Jurkat, Clone E6-1 (cell line): ENCODE results near the gene SP110. TPM values are rescaled to one million over a fixed set of nuclear protein-coding genes. Genes with fewer than 3 reads are reported as not detected.
"Not testable (repeated sequence)": the region's sequence is repeated elsewhere in the genome, so short reads cannot be mapped to it uniquely, and the experiment has no call there.

Experiments used
- DNase-seq: peaks from one replicate; pipeline ENCODE4 v3.0.0-alpha.2; 2011; ENCODE audit warnings: low read depth, low spot score
- H3K4me3 ChIP-seq: 2 replicates; pipeline ENCODE4 v1.5.1; 2011; ENCODE audit warnings: mild to moderate bottlenecking, low read length, control low read depth, moderate library complexity
- polyA plus RNA-seq: library from polyadenylated mRNA; unstranded; fragments of >200 nt; gene quantifications from one replicate; pipeline ENCODE4 v1.2.1, GENCODE V29; 2012; ENCODE audit warnings: missing spikeins; ENCODE audit not compliant: insufficient read length, insufficient read depth

Gene SP110
- polyA plus RNA-seq: 36.7 TPM

DNA sequence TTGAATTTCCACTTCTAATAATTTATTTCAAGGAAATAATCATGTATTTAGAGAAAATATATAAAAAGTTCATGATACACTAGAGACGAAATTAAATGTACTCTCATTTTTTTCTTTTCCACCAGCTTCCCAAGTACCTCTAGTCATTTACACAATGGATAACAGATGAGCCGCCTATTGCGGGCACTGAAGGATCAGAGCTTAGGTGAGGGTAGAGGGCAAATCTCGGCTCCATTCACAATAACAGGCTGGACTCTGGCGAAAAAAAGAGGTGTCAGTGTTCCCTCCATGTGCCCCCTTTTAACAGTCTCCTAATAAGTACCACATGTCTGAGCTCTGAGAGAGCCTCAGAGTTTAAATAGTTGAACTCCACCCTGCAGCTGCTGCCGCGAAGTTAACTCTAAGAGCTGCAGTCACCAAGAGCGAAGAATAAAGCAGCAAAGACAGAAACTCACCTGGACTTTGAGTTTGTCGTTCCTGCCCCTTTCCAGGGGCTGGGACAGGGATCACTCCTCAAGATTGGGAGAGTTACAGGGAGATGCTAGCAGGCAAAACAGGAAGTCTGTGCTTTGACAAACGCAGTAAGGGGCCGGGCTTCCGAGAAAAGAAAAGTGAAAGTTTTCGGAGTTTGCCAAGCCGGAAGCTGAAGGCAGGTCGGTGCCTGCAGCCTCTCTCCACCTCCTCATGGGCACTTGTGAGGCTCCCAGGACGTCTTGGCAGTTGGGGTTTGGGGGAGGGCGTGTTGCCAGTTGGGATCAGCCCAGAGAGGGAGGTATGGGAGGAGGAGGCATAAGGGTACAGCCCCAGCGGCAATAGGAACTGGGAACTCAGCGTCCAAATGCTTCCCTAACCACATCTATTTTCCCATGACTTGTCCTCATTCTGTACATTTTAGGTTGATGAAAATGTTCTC, at the start of gene SP110:
SP110 (minus strand) TSS at position 566 of the 913 bp plus-strand sequence. CDS start 3,057 bp downstream, outside the sequence.
- H3K4me3 ChIP-seq: peak within 1 kb of the TSS; percentile 66
- peak; percentile 79 for DNase-seq

DNA sequence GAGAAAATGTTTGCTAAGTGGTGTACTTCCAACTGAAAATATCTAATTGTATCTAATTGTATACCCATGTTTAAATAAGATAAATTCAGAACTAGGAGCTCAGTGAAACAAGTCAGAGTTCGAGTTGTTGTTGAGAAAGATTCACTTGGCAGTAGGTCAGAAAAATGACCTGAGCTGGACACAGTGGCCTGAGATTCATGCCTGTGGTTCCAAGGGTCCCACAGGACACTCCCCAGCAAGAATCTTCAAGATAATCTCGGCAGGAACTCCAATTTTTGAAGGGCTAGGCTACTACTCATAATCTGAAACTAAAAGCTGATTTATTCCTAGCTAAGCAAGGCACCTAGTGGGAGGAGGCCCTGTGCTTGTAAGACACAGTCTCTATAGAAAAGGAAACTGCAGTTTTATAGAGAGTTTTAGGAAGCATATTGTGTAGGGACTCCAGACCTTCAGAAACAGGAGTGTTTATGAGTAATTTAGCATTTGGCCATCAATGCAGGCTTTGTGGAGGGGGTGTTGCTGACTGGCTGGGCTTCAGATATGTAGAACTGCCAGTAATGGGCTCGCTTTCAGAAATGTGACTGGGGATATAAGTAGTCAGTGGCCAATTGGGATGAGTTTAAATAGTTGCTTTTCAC, 48.9 kb upstream of the SP110 start:
- H3K4me3 ChIP-seq: no peak overlapping the region
- DNase-seq: no peak

DNA sequence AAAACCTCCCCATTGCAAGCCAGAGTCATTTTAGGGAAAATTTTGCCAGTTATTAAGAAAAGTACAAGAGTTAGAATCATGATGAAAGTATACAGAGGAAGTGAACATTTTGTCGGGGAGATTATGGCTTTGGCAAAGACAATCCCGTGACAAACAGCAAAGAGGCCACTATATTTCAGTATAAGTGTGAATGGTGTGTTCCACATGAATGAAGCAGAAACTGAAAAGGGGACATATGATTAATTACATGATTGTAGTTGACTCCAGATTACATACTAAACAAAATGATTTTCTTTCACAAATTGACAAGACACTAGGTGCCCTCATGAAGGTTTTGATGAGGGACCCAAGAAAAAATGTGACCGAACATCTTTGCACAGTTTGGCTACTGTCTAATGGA, 47.8 kb upstream of the SP110 start:
- DNase-seq: no peak

DNA sequence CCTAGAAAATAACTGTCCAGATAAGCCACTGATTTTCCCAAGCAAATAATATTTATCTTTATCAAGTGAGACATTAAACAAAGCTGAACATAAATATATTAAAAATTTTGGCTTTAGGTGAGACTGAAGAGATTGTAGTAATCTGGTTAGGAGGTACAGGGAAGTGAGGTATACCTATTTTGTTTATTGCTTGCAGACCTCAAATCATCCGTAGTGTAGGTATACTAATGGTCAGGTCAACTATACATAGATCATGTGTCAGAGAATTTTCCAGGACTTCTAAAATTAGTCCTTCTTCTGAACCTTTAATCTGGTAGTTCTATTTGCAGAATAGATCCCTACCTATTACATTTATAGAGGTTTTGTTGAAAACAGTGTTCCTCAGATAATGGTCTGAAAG, 47.3 kb upstream of the SP110 start:
- H3K4me3 ChIP-seq: no peak overlapping the region

More for the DNA sequence above, 47.8 kb upstream of the SP110 start:
- no peak overlapping the region for H3K4me3 ChIP-seq

DNA sequence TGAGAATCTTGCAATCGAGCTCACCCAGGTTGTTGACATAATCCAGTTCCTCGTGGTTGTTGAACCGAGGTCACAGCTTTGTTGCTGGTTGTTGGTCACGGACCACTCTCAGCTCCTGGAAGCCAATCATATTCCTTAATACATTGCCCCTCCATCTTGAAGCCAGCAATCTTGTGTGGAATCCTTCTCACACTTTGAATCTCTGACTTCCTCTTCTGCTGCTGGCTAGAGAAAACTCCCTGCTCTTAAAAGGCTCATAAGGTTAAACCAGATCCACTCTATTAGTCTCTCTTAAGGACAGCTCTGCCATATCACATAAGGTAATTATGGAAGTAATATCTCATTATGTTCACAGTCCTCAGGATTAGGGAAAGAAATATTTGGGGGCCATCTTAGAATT, 46.9 kb upstream of the SP110 start:
- DNase-seq: no peak
- H3K4me3 ChIP-seq: no peak overlapping the region

More for the DNA sequence above, 47.3 kb upstream of the SP110 start:
- DNase-seq: no peak

DNA sequence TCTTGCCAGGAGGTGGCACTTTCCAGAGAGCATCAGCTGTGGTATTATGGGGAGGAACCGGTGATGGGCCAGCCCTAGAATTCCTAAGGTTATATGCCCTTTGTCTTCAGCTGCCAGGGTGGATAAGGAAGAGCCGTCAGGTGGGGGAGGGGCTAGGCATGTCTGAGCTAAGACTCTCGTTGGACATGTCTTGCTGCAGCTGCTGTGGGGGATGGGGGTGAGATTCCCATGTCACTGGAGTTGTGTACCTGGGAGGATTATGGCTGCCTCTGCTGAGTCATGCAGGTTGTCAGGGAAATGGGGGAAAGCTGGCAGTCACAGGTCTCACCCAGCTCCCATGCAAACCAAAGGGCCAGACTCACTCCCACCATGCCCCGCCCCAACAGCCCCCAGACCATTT, 45.2 kb upstream of the SP110 start:
- not testable (repeated sequence) for H3K4me3 ChIP-seq, DNase-seq

DNA sequence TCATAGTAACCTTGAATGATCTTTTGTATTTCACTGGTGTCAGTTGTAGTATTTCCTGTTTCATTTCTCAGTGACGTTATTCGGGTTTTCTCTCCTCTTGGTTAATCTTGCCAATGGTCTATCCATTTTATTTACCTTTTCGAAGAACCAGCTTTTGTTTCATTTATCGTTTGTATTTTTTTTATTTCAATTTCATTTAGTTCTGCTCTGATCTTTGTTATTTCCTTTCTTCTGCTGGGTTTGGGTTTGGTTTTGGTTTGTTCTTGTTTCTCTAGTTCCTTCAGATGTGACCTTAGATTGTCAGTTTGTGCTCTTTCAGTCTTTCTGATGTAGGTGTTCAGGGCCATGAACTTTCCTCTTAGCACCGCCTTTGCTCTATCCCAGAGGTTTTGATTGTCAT, 42.5 kb upstream of the SP110 start:
- H3K4me3 ChIP-seq: no peak overlapping the region
- DNase-seq: no peak

DNA sequence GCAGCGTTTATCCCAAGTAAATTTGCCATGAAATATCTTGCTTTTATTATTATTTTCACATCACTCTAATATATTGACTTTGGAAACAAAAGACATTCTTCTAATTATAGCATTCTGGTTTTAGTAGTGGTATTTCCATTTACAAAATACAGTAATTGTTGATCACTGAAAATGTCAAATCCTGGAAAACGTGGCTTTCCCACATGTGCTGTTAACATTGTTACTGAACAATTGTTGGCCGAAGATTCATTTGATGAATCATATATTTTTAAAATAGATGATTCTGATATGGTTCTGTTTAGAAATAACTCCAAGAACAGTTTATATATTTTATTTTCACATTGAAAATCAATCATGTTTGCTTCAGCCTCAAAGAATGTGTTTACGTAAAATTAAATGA, 38.7 kb upstream of the SP110 start:
- H3K4me3 ChIP-seq: no peak overlapping the region
- no peak for DNase-seq

DNA sequence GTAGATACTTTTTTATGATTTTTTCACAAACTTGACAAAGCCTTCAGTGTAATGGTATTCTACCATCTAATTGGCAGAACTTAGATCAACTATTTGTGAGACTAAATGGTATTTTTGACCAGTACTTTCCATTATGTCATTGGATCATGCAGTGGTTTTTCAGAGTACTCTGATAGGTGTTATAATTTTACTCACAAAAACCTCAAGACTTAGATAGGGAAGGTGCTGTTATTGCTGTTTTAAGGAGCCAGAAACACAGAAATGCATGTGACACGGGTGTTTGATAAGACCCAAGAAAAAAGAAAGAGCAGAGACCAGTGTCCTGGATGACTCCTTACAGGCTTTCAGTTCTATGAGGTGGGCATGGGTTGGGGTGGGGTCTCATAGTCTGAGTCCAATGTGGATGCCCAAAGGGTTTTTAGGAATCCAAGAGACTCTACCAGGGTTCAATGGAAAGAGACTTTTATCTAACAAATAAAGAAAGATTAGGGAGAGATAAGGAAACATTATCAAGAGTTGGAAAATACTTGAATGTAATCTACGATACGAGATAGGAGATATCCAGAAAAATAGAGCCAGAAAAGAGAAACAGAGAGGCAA, 37.0 kb upstream of the SP110 start:
- no peak for DNase-seq
- no peak overlapping the region for H3K4me3 ChIP-seq

DNA sequence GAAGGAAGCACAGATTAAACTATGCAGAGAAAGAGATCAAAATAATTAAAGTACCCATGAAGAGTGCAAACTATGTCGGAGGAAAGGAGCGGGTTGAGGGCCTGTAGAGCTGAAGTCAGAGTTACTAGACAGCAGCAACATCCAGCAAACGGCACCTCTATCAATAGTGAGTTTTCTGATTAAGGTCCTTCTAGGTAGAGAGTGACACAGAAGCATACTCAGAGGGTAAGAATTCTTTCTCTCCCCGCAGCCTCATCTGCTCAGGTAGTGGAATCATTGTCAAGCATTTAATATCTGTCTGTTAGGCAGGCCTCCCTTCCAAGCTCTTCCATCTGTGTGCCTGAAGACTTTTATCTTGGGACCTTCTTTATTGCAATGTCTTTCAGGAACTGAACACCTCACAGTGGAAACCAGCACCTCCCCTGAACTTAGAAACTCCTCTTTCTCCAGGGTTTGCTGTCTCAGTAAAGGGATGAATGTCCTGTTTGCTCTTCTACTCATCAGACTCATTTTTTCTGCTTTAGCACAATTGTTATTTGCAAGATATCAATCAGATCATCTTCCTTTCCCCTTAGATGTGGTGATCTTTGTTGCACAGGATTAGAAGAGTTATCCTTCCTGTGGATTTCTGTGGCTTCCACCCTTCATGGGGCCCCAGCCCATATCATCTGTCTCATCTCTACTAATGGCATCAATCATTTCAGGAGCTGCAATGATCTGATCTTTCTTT, 34.5 kb upstream of the SP110 start:
- DNase-seq: peak; percentile 46
- H3K4me3 ChIP-seq: no peak overlapping the region

DNA sequence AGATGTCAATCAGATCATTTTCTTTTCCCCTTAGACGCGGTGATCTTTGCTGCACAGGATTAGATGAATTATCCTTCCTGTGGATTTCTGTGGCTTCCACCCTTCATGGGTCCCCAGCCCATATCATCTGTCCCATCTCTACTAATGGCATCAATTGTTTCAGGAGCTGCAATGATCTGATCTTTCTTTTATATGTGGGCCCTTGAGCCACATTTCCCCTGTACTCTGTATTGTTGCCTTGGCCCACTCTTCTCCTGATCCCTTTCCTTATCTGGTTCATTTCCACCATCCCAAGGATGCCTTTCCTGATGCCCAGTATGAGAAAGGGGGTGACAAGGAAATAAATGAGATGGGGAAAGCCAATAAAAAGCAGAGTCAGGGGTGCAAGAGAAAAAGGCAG, 30.4 kb upstream of the SP110 start:
- no peak overlapping the region for H3K4me3 ChIP-seq
- no peak for DNase-seq

DNA sequence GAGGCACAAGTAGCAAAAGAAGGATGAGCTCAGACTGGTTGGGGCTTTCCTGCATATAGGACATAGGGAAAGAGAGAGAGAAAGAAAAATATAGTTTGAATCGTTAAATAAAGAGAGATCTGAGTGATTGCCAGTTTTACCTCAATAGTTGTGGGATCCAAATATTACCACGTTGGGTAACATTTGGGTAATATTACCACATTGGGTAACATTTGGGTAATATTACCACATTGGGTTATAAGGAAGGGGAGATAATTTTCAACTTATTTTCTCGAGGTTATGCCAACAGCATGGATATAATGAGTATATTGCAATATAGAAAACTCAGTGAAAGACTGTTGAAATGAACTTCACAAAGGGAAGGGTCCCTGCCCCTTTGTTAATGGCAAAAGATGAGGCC, 26.4 kb upstream of the SP110 start:
- no peak overlapping the region for H3K4me3 ChIP-seq
- DNase-seq: no peak

DNA sequence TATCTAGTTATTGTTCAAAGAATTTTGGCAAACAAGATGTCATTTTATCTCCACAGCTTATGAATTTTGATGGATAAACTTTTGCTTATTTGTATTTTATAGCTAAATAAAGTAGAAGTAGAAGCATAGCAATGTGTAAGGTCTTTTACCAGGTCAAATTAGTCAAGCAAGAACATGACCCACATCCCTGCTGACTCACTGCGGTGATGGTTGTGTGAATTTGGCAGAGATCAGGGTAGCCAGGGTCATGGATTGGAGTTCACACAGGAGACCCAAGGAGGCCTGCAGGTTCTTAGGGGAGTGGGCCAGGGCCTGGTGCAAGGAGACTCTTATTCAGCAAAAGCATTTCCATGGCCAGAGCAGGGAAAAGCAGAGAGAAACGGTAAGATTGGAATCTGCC, 24.4 kb upstream of the SP110 start:
- DNase-seq: no peak

DNA sequence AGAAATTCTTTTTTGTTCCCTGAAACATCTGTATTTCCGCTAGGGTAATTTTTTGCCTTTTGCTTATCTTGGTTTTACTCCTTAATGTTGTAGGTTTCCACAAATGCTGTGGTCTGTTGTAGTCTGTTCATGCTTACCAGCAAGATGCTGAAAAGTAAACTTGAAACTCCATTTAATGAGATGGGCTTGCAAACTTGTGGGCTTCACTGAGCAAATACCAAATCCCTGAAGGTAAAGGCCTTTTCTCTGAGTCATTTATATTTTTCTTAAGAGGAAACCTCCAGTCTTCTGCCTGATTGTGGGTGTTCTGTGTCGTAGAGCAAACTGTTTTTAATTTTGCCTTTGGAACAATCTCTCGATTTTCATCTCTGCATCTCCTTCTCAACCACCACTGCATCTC, 15.1 kb upstream of the SP110 start:
- H3K4me3 ChIP-seq: no peak overlapping the region
- DNase-seq: no peak

More for the DNA sequence above, 24.4 kb upstream of the SP110 start:
- H3K4me3 ChIP-seq: no peak overlapping the region

DNA sequence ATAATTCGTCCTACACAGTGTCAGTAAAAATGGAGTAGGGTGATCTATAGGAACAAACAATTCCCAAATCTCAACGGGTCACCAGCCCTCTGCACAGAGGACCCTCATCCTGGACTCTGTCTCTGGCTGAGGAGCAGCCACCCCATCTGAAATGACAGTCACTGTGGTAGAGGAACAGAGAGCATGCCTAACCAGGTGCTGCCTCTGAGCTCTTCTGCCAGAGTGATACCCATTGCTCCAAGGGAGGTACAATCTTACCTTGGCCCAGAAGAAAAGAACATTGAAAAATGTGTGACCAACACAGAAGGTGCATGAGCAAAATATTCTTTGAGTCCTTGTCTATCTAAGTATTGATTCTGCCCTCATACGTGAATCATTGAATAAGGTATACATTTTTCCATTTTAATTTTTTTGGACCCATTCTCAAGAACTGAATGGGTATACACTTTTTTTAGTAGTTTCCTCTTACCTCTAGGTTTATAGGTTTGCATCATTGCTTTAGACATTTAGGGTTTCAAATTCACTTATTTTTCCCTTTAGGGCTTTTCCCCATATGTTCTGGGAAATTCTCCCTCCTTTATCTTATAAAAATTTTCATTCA, 14.4 kb upstream of the SP110 start:
- DNase-seq: no peak
- no peak overlapping the region for H3K4me3 ChIP-seq

DNA sequence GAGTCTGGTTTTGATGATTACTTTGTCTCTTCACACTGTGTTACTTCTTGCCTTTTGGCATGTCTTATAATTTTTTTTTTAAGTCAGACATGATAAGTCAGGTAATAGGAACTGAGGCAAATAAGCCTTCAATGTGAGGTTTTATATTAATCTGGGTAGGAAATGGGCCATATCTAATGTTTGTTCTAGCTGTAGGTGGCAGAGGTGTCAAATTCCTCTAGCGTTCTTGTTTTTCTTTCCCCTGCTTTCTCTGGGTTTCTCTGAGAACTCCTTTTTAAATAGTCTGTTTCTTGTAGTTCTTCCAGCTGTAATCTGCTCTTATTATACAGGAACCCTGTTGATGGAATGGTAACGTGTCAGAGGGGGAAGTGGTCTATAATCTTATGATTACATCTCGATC, 11.5 kb upstream of the SP110 start:
- no peak for DNase-seq
- no peak overlapping the region for H3K4me3 ChIP-seq

DNA sequence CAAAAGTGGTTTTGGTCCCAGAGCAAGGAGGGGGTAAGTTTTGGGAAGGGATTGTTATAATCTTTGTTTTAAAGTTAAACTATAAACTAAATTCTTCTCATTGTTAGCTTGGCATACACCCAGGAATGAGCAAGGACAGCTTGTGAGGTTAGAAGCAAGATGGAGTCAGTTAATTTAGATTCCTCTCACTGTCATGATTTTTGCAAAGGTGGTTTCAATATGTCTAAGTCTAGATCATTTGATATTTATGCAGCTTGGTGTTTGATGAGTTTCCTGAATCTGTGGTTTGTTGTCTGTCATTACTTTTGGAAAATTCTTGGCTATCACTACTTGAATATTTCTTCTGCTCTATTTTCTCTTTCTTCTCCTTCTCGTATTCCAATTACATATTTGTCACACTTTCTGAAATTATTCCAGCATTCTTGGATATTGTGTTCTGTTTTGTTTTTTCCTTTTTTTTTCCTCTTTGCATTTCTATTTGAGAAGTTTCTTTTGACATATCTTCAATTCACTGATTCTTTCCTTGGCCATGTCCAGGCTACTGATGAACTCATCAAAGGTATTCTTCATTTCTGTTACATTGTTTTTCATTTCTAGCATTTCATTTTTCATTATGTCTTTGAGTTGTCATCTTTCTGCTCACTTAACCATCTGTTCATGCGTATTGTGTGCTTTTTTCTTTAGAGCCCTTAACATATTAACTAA, 10.9 kb upstream of the SP110 start:
- no peak for DNase-seq
- H3K4me3 ChIP-seq: no peak overlapping the region

DNA sequence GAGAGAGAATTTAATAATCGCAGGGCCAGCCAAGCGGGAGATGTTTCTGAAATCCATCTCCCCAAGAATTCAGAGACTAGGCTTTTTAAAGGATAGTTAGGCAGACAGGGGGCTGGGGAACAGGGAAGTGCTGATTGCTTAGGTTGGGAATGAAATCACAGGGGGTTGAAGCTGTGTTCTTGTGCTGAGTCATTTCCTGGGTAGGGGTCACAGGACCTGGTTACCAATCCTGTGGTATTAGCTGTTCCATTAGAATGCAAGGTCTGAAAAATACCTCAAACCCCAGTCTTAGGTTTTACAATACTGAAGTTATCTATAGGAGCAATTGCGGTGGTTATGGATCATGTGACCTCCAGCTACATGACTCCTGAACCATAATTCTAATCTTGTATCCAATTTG, 10.3 kb upstream of the SP110 start:
- H3K4me3 ChIP-seq: no peak overlapping the region
- no peak for DNase-seq
